HG02759 (cell line): ENCODE data around the gene GRK6.
"Not testable (repeated sequence)": the region's sequence is repeated elsewhere in the genome, so short reads cannot be mapped to it uniquely, and the experiment has no call there.

Experiments used
- ATAC-seq: cut with Tn5 transposase; IDR thresholded peaks from one replicate; pipeline ENCODE4 v1.9.1; 2021; ENCODE audit warnings: mild to moderate bottlenecking, moderate library complexity; ENCODE audit not compliant: unreplicated experiment

The GRK6 gene

DNA sequence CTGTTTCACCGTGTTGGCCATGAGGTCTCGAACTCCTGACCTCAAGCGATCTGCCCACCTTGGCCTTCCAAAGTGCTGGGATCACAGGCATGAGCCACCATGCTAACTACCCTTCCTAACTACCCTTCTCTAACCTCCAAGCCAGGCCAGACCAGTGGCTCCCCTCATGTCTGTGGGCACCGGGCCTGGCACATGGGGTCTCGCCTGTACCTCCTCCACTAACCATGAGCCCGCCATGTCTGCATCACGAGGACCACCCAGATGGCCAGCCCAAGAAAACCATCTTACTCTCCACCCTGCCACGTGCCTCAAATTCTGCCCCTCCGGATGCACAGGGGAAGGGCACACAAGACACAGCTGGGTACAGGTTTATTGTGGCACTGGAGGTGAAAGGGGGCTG, 56.6 kb downstream of the GRK6 start:
- ATAC-seq, result no peak

- no peak for ATAC-seq
Observed at GRCh38 chr5:177483994-177484901, 57.8 kb downstream of the GRK6 start.

- no peak for ATAC-seq
Observed at GRCh38 chr5:177484902-177485549, 58.5 kb downstream of the GRK6 start.

DNA sequence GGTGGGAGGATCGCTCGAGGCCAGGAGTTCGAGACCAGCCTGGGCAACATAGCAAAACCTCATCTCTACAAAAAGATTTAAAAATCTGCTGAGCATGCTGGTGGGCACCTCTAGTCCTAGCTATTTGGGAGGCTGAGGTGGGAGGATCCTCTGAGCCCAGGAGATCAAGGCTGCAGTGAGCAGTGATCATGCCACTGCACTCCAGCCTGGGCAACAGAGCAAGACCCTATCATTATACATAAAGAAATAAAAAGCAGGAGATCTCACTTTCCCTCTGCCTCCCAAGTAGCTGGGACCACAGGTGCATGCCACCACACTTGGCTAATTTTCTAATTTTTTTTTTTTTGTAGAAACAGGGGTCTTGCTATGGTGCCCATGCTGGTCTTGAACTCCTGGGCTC, 59.3 kb downstream of the GRK6 start:
- not testable (repeated sequence) for ATAC-seq

GRCh38 chr5:177486256-177486655, 59.8 kb downstream of the GRK6 start:
- ATAC-seq, result no peak

DNA sequence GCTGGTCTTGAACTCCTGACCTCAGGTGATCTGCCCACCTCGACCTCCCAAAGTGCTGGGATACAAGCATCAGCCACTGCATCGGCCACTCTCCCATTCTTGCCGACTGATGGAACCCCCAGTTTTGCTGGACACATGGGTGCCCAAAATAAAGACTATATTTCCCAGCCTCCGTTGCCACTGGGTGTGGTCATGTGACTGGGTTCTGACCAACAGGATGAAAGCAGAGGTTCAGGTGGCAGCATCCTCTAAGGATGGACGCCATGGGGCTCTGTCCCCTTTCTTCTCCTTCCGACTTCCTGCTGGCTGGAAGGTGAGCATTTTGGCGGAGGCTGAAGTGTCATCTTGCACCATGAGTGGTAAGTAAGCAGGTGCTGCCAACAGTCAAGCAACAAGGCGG, 60.7 kb downstream of the GRK6 start:
- ATAC-seq, result no peak

DNA sequence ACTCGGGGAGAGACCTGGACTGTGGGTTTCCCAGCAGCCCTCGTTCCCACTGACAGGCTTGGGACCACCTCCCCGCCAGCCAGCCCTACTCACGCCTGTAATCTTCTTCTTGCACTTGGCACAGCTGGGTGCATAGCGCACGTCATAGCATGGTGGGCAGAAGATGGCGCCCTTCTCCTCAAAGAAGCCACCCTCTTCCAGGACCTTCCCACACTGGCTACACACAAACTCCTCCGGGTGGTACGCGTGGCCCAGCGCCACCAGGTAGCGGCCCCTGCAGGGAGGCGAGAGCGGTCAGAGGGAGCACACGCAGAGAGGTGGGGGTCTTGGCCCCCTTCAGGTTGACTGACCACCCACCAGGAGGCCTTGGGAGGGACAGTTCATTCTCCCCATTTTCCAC, 61.5 kb downstream of the GRK6 start:
- ATAC-seq, result no peak

DNA sequence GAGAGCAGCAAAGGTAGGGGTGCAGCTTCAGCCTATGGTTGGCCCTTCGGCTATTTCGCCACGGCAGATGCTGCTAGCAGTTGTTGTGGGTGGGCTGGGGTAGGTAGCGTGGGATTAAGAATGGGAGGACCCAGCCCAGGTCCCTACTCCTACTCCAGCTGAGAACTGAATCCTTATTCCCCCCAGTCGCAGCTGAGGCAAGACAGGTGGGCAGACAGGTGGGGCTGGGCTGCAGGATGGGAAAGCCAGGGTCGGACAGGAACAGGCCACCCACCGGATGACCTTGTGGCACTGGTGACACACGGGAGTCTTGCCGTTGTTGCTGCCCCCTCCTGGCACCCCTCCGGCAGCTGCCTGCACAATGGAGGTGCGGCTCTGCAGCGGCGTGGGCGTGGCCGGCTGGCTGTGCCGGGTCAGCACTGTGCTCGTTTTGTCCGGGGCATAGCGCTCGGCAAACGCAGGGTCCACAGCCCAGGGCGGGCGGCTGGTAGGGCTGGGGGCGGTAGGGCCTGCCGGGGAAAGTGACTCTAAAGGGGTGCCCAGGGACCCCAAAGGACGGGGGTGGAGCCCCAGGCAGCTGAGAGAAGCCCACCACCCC, 62.7 kb downstream of the GRK6 start:
- no peak for ATAC-seq

DNA sequence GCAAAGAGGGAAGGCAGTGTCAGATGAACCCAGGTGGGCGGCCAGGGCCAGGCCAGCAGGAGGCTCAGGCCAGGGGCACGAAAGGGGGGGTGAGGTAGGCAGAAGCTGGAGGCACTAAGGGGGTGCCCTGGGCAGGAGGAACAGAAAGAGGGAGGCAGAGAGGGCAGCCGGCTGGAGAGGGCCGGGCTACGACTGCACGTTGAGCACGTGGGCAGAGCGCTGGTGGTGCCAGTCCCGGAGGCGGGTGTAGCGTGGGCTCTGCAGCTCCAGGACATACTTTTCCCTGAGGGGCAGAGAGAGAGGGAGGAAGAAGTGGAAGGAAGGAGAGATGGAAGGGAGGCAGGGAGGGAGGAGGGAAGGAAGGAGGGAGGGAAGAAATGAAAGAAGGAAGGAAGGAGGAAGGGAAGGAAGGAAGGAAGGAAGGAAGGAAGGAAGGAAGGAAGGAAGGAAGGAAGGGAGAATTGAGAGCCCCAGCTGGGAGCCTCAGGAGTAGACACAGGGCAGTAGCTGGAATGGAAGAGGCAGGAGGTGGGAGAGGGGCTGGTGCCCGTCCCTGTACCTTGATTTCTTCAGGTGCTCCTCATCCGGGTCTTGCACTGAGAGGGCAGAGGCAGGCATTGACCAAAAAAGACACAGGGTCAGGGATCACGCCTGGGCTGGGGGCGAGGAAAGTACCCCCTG, 64.0 kb downstream of the GRK6 start:
- no peak for ATAC-seq

DNA sequence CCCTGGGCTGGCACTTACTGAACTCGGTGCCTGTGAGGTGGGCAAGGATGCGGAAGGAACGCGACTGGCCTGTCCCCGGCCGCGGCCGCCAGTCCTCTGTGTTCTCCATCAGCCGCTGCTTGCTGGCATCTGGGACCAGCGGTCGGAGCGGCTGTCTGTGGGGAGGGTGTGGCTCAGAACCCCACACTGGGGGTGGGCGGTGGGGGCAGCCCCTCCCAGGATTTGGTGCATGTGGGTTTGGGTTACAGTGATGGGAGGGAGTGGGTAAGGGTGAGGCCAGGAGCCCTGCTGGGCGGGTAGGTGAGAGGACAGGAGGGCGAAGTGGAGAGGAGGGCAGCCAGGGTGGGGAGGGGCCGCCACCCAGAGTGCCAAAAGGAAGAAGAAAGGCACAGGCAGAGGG, 64.5 kb downstream of the GRK6 start:
- ATAC-seq, result no peak

DNA sequence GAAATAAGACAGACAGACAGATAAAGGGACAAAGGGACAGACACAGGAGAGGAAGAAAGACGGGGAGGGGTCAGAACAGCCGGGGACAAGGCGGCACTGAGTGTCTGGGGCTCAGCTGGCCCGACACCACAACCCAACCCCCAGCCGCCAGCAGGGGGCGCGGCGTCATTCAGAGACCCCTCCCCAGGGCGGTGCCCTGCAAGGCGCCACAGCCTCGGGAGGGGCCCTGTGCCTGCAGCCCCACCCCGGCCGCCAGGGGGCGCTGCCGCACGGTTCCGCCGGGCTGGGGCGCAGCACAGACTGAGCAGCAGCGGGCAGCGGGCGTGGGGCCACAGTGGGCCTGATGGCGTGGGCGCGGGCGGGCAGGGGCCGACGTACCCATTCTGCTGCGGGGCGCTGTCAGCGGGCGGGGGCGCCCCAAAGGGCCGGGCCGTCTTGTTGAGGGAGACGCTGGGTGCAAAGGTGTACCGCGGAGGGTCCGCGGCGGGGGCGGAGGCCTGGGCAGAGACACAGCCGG, 65.0 kb downstream of the GRK6 start:
- no peak for ATAC-seq

DNA sequence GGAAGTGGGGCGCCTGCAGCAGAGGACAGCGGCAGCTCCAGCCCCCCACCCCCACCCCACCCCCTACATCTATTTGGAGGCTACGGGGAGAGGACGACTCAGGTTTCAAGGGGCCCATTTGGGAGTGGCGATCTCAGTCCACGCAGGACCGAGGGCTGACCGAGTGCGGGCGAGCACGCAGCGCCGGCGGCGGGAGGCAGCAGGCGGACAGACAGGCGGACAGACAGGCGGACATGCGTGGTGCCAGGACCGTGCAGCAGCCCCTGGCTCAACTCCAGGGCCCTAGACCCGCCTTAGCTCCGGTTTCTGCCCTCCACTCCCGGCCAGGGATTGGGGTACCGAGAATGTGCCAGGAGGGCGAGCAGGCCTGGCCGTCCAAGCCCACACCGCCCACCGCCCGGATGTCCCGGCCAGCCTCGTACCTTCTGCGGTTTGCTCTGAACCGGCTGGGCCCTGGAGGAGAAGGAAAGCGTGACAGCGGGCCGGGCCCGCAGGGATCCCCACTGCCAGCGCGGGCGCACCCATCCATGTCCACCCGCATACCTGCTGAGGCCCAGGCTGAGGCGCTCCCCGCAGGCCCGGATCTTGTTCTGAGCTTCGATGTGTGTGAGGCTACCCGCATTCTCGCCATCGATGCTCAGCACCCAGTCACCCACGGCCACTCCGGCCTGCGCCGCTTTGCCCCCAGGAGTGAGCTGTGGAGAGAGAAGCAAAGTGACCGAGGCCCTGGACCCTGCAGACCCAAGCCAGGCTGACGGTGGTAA, 65.7 kb downstream of the GRK6 start:
- ATAC-seq, result no peak
